GM21390 (cell line): ENCODE results near the gene LATS1.
"Not testable (repeated sequence)": the region's sequence is repeated elsewhere in the genome, so short reads cannot be mapped to it uniquely, and the experiment has no call there.

Experiments used
- ATAC-seq: cut with Tn5 transposase; IDR thresholded peaks from one replicate; pipeline ENCODE4 v1.9.1; 2021; ENCODE audit not compliant: unreplicated experiment

Gene LATS1

DNA sequence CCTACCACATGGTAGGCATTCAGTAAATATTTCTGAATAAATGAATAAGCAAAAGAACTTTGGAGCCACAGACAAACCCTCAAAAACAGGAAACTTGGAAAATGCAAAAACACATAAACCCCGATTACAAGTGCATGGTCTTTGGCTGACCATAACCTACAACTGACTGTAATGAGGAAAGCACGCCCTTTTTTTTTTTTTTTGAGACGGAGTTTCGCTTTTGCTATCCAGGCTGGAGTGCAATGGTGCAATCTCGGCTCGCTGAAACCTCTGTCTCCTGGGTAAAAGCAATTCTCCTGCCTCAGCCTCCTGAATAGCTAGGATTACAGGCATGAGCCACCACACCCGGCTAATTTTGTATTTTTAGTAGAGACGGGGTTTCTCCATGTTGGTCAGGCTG, 11.9 kb upstream of the LATS1 start:
- no peak for ATAC-seq

- ATAC-seq: no peak
Observed at GRCh38 chr6:149728499-149729234, 10.8 kb upstream of the LATS1 start.

DNA sequence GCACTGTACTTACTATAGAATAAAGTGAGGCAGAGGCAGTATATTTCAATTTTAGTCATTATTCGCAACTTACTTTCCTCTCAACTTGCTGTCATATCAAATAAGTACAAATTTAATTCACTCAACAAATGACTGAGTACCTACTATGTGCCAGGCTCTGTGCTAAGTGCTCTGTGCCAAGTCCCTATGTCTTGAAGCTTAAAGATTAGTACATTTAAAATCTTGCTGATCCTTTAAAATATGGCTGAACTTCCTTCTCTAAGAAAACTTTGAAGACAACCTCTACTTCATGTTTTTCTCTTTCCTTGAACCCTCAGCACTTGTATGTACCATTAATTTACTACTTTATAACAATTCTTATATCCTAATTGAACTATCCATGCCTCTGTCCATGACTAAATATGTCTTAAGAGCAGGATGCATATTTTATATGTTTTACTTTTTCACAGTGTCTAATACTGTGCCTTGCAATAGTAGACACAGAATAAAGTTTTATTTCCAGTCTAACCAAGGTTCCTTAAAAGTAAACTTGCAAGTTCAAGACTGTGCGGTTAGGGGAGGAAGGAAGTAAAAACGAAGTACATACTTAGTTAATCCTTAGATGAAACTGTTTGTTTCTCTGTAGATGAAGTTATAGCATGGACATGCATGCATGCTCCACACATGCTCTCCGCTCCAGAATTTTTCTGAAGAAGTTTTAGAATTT, 10.0 kb upstream of the LATS1 start:
- no peak for ATAC-seq

DNA sequence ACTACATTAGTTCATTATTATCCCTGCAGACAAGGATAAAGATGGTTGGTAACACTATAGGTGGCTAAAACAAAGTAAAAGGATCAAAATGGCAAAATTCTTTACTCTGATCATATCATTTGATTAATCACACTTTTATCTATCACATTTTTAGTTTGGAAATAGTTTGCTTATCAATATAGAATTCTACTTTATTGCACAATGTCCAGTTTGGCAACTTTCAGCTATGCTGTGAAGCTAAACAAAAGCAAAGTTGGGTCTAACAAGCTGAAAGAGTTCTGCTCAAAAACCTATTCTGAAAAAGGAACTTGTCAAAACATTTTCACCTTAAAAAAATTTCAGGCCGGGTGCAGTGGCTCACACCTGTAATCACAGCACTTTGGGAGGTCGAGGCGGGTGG, 7.9 kb upstream of the LATS1 start:
- no peak for ATAC-seq

- ATAC-seq: no peak
Observed at GRCh38 chr6:149723771-149724417, 6.0 kb upstream of the LATS1 start.

DNA sequence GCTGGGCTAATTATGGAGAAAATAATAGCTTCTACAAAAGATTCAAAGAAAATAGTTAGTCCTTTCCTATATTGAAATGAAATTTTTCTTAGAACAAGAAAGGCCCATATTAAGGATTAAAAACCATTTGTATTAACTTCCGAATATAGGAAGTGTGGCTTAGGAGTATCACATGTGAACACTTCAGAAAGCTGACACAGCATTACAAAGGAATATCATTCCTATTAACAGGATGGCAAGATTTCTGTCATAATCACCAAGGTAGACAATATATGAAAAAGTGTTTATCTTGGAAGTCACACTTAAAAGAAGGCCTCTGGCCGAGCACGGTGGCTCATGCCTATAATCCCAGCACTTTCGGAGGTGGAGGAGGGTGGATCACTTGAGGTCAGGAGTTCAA, 5.4 kb upstream of the LATS1 start:
- no peak for ATAC-seq

DNA sequence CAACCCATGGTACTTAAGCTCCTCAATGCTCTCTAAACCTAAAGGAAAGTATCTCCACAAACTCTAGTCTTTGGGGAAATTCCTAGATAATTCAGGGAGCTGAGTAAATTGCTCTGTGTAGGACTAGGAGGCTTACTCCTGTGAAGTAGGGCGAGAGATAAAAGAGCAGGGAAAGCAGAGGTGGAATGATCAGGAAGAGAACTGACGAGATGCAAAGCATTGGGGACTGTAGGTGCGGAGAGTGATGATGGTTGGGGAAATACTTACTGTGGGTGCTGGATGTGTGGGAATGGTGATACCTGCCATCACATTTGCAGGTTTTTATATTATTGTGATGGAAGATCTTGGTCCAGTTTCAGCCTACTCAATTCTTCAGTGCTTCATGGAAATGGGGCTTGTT, 1.6 kb upstream of the LATS1 start:
- no peak for ATAC-seq

GRCh38 chr6:149717255-149717587, 680 bp downstream of the LATS1 start:
- ATAC-seq: no peak

DNA sequence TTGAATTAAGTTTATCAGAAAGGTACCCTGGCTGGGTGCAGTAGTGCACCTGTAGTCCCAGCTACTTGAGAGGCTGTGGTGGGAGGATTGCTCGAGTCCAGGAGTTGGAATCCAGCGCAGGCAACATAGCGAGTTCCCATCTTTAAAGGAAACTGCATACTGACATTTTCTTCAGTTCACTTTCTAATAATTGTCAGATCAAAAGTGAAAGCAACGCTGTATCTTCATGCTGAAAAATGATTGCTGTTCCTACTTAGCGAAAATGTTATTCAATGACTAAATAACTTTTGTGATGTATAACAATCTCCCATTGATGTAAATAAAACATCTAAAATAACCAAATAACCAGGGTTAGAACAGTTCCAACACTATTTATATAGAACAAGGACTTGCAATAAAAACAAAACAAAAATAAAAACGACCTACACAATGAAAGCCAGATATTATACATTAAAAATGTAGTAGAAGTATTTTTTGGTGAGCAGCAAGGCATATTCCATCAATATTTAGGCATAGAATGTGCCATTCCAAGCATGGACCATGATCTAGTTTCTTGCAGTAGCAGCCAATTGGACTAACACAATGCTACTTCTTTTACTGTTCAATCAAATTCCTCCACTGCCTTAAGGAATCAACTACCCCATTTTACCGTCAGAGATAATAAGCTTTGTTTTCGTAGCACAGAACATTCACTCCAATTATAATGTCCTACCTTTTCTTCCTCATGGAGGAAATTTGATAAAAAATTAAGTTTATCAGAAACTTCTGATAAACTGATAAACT, 1.5 kb downstream of the LATS1 start:
- ATAC-seq: no peak

- ATAC-seq: no peak
Observed at GRCh38 chr6:149714442-149714841, 3.5 kb downstream of the LATS1 start.

GRCh38 chr6:149711711-149712110, 6.2 kb downstream of the LATS1 start:
- no peak for ATAC-seq

- ATAC-seq: no peak
Observed at GRCh38 chr6:149701714-149702113, 16.2 kb downstream of the LATS1 start.

GRCh38 chr6:149699150-149699549, 18.8 kb downstream of the LATS1 start:
- no peak for ATAC-seq

DNA sequence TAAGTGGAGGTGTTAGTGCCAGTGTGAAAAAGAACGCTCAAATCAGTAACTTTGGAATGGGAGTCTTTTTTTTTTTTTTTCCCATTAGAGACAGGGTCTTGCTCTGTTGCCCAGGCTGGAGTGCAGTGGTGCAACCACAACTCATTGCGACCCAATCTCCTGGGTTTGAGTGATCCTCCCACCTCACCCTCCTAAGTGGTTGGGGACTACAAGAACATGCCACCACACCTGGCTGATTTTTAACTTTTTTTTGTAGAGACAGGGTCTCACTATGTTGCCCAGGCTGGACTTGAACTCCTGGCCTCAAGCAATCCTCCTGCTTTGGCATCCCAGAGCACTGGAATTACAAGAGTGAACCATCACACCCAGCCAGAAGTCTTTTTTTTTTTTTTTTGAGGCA, 19.7 kb downstream of the LATS1 start:
- ATAC-seq: no peak

- no peak for ATAC-seq
Observed at GRCh38 chr6:149696901-149697300, 21.0 kb downstream of the LATS1 start.

DNA sequence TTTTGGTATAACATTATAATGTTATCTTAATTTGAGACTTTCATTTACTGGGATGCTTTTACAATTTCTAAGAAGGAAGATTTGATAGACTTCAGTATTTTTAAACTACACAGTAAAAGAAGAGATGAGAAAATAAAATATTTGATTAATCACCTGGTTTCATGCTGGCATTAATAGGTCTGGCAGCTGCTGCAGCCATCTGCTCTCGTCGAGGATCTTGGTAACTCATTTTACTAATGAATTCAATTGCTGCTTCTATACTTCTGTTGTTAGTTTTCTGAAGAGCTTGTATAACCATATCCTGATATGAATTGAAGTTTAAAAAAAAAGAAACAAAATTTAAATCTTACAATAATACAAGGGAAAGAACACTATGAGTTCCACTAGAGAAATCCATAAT, 23.0 kb downstream of the LATS1 start:
- ATAC-seq: no peak

- no peak for ATAC-seq
Observed at GRCh38 chr6:149691201-149691600, 26.7 kb downstream of the LATS1 start.

GRCh38 chr6:149686230-149686629, 31.7 kb downstream of the LATS1 start:
- no peak for ATAC-seq

- no peak for ATAC-seq
Observed at GRCh38 chr6:149683256-149683859, 34.5 kb downstream of the LATS1 start.

DNA sequence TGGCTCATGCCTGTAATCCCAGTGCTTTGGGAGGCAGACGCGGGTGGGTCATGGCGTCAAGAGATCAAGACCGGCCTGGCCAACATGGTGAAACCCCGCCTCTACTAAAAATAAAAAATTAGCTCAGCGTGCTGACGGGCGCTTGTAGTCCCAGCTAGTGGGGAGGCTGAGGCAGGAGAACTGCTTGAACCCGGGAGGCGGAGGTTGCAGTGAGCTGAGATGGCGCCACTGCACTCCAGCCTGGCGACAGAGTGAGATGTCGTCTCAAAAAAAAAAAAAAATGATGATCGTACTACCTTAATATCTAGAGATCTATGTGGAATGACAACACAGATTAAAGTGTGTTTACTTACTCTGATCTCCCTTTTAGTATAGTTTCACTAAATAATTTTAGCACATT, 36.1 kb downstream of the LATS1 start:
- ATAC-seq: not testable (repeated sequence)

GRCh38 chr6:149681209-149681608, 36.7 kb downstream of the LATS1 start:
- no peak for ATAC-seq
